Left ventricle myocardium superior (tissue), 1 donor: Measurements from ENCODE around the gene AFAP1. TPM values are rescaled to one million over a fixed set of nuclear protein-coding genes. Genes with fewer than 3 reads are reported as not detected.

Source experiments
- ATAC-seq: fragments of 200-7000 bp; cut with Tn5 transposase; one replicate; pipeline ENCODE4 v1.9.1; 2020; ENCODE audit warnings: mild to moderate bottlenecking, moderate library complexity
- DNase-seq: peaks from one replicate; pipeline ENCODE4 v3.0.0-alpha.2; 2020
- intact Hi-C: fragments of 100-400 bp; cut with micrococcal nuclease; formaldehyde crosslinking; loops from one replicate; pipeline ENCODE4 v1.11.0; 2022
- total RNA-seq: library from RNA; stranded (reverse); fragmentation: NEBNext Ultra II Directional; extraction: Animal tissue kit (Norgen Biotek cat#: 25700); gene quantifications from one replicate; pipeline ENCODE4 v1.2.1, GENCODE V29; 2021
- donor health status: DM: no; HTN: yes; CAD: no; lungs with severe emphysema.

The AFAP1 gene
- total RNA-seq, 1 donor from 2014 or later, result 7.7 TPM

DNA sequence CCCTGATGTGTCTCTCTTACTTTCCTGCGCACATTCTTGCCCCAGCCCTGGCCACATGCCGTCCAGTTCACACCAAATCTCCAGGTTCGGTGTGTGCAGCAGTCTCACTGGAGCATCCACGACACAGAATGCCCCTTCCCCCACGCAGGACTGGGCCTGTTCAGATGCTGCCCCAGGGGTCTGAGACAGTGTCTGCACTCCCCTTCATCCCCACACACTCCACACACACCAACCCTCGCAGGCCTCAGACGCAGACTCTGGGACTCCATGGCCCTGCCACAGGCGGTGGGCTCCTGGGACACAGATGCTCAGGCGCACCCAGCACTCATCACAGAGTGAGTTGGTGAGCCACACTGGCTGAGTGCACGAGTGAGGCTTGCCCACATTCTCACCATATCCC, 83.9 kb downstream of the AFAP1 start:
- ATAC-seq (no peak), DNase-seq (no peak)
- intact Hi-C loops, result no loop called here

- DNase-seq (no peak), ATAC-seq (no peak)
- intact Hi-C loops, result no loop called here
Measured at GRCh38 chr4:7854697-7855370, 84.8 kb downstream of the AFAP1 start.

GRCh38 chr4:7854216-7854615, 85.4 kb downstream of the AFAP1 start:
- DNase-seq (no peak), ATAC-seq (no peak)
- intact Hi-C loops, result no loop called here

GRCh38 chr4:7853271-7853670, 86.4 kb downstream of the AFAP1 start:
- ATAC-seq (no peak), DNase-seq (no peak)
- intact Hi-C loops, result no loop called here

DNA sequence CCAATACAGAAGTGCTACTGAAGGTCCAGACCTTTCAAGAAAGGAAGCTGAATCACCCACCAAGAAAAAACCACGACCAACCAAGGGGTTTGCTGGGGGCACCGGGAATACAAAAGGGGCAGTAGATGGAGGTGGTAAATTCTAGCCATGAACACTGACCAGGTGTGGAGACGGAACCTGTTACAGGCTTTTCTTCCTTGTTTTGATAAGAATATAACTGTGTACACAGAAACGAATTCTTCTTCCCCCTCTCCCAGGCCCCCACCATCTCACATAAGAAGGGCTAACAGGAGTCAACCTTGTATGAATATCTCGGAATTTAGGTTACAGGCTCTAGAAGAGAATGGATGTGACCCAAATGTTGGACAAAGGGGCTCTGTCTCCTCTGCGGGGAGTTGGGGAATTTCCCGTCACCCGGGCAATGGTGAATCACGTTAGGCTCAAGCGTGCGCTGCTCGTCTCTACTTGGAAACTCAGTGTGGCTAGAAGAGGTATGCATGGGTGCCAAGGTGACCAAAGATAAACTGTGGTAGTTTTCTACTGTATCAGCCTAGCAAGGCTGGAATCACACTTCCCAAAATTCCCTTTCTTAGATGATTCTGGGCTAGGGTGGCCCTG, 87.0 kb downstream of the AFAP1 start:
- intact Hi-C loops, result no loop called here
- no peak for DNase-seq
- peak; percentile 9 for ATAC-seq

DNA sequence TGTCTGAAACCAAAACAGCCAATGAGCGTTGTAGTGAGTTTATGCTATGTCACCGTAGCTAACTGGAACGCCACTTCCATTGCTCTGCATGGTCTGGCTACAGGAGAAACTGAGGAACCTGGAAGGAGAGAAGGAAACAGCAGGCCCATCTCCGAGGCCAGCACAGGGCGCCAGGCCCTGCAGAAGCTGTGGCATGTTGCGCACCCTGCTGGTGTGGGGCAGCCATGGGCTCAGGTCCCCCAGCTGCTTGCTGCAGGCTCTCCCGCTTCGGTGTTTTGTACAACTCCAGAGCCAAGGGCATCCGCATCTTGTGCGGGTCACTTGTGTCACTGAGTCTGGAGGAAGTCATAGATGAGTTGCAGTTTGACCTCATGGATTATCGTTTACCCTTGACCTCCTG, 89.2 kb downstream of the AFAP1 start:
- intact Hi-C loops, result no loop called here
- DNase-seq, result no peak
- ATAC-seq, result no peak

- intact Hi-C loops, result no loop called here
- no peak for ATAC-seq
- DNase-seq, result no peak
Measured at GRCh38 chr4:7847206-7847605, 92.5 kb downstream of the AFAP1 start.

DNA sequence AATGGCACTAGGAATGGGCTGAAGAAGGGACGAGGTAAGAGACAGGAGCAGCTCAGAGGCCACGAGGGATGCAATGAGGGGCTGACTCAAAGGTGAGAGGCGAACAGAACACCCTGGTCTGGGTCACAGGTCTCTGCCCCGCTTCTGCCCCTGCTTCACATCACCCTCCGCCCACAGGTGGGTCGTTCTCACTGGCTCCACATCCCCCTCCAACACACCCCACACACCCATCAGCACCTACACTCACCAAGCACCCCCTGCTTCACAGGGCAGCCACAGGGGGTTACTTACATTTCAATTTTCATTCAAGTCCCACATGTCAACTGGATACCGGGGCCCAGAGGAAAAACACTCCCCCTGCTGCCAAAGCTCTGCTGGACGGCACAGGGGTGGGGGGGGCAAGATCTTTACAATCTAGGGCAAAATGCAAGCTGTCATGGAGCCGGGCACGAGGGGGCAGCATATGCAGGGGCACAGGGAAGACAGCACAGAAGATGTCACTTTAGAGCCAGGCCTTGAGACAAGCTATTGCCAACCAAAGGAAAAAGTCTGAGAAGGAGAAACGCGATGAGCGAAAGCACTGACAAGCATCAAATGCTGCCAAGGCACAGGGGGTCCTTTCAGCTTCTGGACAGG, 94.0 kb downstream of the AFAP1 start:
- ATAC-seq (no peak), DNase-seq (no peak)
- intact Hi-C loops, result no loop called here

- ATAC-seq, result no peak
- DNase-seq, result no peak
- intact Hi-C loops, result no loop called here
Measured at GRCh38 chr4:7844594-7844991, 95.1 kb downstream of the AFAP1 start.

GRCh38 chr4:7843831-7844593, 95.6 kb downstream of the AFAP1 start:
- intact Hi-C loops, result no loop called here
- ATAC-seq (peak; percentile 54), DNase-seq (peak; percentile 83)

DNA sequence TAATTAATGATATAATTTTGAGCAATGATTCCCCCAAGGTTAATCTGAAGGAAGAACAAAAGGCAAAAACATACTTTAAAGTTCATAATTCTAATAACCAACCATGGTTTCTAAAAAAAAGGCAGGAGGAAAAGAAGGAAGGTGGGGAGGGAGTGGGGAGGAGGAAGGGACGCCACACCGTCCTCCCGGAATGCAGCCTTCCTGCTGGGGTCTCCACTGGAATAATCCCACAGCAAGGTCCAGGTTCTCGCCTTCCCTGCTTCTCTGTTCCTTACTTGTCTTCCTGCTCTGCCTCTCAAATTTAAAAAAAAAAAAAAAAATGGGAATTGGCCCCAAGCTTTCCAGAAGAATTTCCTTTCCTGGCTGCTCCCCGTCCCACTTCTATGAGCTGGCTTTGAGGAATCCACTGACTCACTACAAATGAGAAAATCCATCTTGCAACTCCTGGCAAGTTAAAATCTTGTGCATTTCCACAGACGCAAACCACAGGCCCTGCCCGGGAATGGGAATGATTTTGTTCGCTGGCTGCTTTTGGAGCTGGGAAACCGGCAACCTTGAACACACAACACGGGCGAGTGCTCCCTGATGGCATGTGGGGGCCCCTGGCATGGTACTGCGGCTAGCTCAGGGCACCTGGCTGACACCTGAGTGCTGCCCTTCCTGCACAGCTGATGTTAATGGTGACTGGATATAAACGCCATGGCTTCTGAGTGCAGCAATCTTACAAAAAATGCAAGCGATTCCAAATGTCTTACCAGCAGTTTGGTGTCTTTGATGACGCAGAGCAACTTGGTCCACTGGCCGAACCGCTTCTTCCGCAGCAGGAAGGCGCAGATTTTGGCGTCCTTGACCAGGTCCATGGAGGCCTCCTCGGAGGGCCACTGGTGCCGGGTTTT, 97.0 kb downstream of the AFAP1 start:
- ATAC-seq (peak; percentile 91), DNase-seq (peak; percentile 67)
- intact Hi-C loops, result no loop called here

DNA sequence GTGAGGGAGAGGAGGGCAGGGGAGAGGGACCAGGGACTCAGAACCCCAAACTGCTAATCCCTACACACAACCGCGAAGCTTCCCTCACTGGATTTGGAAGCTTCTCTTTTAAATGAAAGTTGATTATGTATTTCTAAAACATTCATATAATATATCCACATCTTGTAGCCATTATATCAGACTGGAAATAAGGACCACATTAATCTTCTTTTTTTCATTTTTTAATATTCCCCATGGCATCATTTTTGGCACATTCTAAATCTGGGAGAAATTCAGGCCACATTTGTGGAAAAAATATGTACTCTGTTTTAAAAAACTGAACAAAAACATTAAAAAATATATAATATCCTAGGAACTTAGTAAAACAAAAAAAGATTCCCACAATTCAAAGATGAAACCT, 97.8 kb downstream of the AFAP1 start:
- intact Hi-C loops, result no loop called here
- no peak for DNase-seq
- no peak for ATAC-seq

GRCh38 chr4:7841071-7841470, 98.6 kb downstream of the AFAP1 start:
- ATAC-seq (no peak), DNase-seq (no peak)
- intact Hi-C loops, result no loop called here

- DNase-seq (no peak), ATAC-seq (no peak)
- intact Hi-C loops, result no loop called here
Measured at GRCh38 chr4:7839856-7840255, 99.8 kb downstream of the AFAP1 start.

DNA sequence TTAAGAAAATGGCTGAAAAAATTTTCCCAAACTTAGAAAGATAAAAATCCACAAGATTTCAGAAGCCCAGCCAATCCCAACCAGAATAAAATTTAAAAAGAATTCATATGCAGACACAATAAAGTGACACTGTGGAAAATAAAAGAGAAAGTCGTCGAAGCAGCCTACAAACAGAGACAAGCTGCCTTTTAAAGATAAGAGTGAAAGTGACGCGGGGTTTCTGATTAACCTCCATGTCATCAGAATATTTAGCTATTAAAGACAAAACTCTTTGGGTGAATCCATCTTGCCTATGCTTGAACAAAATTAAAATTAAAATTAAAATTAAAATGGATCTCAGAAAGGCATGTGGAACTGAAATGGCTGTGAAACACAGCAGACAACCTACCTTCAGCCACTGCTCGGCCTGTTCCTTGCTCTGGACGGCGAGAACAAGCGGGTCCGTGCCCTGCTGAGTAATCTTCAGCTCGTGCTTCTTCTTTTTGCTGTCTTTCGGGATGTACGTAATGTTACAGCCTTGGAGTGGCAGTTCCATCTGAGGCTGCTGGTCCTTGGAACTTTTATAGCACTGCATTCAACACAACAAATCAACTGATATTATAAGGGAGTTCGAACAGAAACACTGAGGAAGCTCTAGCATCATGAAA, 101.4 kb downstream of the AFAP1 start:
- no peak for DNase-seq
- ATAC-seq, result no peak
- intact Hi-C loops, result no loop called here

- no peak for ATAC-seq
- DNase-seq, result no peak
- intact Hi-C loops, result no loop called here
Measured at GRCh38 chr4:7837597-7838135, 102.0 kb downstream of the AFAP1 start.

DNA sequence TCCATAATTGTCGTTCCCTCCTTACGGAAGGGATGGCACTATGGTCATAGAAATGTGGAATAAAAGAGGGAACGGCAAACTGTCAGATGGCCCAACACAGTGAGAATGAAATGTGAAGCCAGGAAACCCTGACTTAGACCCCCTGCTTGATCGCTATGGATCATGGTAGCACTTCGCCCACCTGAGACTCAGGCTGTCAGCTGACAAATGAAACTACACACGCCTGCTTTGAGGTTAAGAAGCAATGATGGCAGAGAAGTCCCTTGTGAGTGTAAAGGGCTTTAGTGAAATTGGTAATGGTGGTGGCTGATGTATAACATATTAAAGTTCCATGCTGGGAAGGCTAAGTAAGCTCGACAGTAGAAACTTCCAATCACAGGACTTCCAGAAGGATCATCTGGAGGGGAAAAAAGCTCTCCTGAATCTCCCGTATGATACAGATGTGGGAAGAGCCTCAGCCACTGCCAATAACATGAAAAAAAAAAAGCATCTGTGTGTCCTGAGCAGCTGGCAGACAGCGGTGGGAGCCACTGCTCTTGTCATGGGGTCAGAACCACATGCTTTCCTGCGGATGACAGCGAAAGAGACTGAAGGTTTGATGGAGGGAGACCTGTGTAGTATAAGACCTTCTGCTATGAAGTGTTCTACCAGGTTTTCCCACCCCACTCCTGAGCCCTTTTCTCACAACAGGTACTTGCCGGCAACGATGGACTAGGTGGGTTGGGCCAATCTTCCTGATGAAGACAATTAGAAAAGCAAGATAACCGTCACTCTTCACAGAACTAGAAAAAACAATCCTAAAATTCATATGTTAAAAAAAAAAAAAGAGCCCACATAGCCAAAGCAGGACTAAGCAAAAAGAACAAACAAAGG, 107.6 kb downstream of the AFAP1 start:
- intact Hi-C loops, result no loop called here
- no peak for ATAC-seq
- no peak for DNase-seq

DNA sequence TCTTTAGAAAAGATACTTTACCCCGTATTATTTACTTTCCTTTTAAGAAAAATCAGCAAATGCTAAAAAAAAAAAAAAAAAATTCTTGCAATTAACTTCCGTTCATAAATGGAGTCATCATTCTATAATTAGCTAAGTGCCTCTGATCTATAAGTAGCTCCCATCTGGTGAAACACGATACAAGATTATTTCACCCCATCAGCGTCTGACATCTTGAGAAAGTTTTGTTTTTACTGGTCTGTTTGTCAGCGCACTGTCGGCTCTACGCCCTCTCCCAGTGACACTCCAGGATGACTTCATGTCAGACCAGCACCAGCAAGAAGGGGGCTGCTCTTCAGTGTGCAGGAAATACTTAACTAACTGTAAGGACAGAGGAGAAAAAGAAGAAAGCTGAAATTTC, 108.3 kb downstream of the AFAP1 start:
- DNase-seq (no peak), ATAC-seq (peak; percentile 50)
- intact Hi-C loops, result no loop called here
